NT2/D1 (cell line): Measurements from ENCODE around the gene PIR.

Source experiments
- SUZ12 ChIP-seq: IDR thresholded peaks from 2 replicates; pipeline ENCODE4 v1.6.1; 2011; ENCODE audit not compliant: insufficient read length, insufficient read depth; ENCODE audit errors: extremely low read depth
- YY1 ChIP-seq: IDR thresholded peaks from 2 replicates; pipeline ENCODE4 v1.6.1; 2011; ENCODE audit not compliant: insufficient read length, insufficient read depth
- ZNF274 ChIP-seq: IDR thresholded peaks from 2 replicates; pipeline ENCODE4 v1.6.1; 2011; ENCODE audit warnings: mild to moderate bottlenecking, low read depth, low read length

DNA sequence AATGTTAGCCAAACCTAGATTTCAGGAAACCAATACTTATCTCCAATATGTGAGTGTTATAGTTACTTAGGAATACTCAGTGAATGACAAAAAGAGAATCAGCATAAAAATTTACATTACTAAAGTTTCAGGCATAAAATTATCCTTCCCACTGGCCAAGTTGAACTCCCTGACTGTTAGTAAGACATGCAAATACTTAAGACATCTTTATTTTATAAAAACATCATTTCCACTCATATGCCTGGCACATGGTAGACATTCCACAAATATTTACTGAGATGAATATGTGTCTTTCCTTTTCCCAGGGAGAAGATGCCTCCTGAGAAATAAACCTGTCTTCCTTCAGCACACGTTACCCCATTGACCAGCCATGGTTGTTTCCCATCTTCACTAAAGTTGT lies 116.2 kb downstream of the PIR start:
- TF ChIP-seq ZNF274 (no peak), YY1 (no peak), SUZ12 (no peak)
